CD4-positive, alpha-beta T cell treated with Interleukin-17A for 1 hour (primary cell): ENCODE measurements around the gene PAFAH1B2.
"Not testable (repeated sequence)": the region's sequence is repeated elsewhere in the genome, so short reads cannot be mapped to it uniquely, and the experiment has no call there.

Source experiments
- DNase-seq: peaks from one replicate; pipeline ENCODE4 v3.0.0-alpha.2; 2020

Gene PAFAH1B2

DNA sequence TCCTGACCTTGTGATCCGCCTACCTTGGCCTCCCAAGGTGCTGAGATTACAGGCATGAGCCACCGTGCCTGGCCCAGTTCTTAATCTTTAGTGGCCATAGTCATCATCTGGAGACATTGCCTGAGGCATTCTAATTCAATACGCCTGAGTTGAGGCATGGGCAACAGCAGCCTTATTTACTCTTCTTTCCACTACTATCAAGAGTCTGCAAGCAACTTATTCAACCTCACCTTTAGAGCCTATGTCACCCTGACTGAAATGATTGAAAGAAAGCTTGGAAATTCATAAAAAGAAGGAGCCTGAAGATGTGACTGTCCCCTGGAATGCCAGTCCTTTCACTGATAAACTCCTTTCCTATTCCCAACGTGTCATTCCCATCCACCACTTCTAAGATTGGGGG is 15.8 kb upstream of the PAFAH1B2 start:
- DNase-seq = no peak

DNA sequence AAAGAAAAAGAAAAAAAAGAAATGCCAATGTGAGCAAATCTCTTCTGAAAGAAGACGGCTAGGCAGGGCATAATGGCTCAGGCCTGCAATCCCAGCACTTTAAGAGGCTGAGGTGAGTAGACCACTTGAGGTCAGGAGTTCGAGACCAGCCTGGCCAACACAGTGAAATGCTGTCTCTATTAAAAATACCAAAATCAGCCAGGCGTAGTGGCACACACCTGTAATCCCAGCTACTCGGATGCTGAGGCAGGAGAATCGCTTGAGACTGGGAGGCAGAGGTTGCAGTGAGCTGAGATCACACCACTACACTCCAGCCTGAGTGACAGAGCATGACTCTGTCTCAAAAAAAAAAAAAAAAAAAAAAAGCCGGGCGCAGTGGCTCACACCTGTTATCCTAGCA is 13.7 kb upstream of the PAFAH1B2 start:
- DNase-seq = not testable (repeated sequence)

DNA sequence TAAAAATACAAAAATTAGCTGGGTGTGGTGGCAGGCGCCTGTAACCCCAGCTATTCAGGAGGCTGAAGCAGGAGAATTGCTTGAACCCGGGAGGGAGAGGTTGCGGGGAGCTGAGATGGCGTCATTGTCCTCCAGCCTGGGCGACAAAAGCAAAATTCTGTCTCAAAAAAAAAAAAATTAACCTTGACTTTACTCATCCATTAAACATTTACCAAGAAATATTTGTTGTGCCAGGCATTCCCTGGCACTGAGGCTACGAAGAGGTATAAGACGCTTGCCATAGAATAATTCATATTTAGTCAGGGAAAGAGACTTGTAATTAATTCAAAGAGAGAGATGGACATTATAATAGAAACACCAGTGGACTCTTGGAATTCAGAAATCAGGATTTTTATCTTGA is 13.2 kb upstream of the PAFAH1B2 start:
- DNase-seq = no peak

DNA sequence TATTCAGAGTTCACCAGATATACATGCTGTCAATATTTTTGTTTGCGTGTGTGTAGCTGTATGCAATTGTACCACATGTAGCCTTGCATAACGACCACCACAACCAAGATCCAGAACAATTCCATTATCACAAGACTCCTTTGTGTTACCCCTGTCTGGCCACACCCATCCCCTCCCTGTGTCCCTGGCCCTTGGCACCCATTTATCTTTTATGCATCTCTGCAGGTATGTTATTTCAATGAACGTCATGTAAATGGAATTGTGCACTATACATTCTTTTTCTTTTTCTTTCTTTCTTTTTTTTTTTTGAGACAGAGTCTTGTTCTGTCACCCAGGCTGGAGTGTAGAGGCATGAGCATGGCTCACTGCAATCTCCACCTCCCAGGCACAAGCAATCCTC is 9.7 kb upstream of the PAFAH1B2 start:
- no peak for DNase-seq

DNA sequence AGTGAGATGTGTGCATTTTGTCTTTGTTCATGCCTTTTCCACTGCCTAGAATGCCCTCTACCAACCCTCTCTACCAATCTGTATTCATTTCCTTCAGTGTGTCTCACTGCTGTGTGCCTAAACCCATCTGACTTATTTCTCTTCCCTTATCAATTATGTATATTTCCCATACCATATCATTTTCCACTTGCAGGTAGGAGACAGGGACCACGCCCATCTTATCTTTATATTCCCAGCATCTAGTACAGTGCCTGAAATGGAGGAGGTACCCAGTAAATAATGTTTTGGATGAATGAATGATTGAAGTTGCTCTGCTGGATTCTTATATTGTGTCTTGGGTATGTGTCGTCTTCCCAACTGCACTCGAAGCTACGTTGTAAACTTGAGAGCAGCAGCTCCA is 9.1 kb upstream of the PAFAH1B2 start:
- not testable (repeated sequence) for DNase-seq

DNA sequence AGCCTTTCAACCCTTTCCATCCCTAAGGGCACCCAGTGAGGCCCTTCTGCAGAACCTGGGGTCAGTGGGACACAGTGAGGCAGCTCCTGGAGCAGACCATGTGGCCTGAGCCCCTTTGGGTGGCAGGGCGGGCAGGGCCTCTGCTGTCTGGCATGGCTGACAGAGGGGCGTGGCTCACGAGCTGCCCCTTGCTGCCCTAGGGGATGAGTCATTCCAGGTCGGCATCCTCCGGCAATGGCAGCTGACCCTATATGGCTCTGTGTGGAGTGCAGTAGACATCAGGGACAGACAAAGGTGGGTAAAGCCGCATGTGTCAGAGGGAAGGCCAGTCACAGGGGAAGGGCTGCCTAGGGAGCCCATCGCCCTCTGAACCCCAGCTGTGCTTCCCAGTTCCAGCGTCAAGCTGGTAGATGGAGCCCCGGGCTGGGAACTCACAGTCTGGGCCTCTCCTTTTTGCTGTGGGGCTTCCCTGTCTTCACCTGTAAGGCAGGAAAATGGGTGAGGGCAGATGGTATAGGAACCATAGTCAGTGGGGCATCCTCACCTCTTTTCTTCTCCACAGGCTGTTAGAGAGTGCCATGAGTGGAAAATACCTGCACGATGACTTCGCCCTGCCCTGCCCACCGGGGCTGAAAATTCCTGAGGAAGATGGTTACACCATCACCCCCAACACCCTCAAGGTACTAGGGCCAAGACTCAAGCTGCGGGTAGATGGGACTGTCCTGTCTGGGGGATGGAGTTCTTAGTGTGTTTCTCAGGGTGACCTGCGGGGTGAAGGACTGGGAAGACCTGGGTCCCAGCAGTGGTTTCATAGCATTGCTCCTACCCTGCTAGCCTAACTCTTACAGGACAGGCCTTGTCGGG is 6.6 kb upstream of the PAFAH1B2 start:
- not testable (repeated sequence) for DNase-seq

DNA sequence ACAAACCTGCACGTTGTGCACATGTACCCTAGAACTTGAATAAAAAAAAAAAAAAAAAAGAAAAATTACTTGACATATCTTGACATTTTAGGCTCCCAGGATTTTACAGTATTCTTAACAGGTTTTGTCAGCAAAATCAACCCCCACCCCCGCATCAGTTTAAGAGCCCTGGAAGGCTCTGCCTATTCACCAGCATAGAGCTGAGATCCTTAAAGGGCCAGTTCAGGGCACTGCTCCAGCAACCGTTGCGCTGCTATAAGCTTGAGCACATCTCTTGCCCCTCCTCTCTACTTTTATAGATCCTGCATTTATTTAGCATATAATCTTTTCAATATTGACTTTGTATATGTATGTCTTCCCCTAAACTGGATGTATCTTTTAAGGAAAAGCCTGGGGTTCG is 697 bp upstream of the PAFAH1B2 start:
- DNase-seq = peak; percentile 40

DNA sequence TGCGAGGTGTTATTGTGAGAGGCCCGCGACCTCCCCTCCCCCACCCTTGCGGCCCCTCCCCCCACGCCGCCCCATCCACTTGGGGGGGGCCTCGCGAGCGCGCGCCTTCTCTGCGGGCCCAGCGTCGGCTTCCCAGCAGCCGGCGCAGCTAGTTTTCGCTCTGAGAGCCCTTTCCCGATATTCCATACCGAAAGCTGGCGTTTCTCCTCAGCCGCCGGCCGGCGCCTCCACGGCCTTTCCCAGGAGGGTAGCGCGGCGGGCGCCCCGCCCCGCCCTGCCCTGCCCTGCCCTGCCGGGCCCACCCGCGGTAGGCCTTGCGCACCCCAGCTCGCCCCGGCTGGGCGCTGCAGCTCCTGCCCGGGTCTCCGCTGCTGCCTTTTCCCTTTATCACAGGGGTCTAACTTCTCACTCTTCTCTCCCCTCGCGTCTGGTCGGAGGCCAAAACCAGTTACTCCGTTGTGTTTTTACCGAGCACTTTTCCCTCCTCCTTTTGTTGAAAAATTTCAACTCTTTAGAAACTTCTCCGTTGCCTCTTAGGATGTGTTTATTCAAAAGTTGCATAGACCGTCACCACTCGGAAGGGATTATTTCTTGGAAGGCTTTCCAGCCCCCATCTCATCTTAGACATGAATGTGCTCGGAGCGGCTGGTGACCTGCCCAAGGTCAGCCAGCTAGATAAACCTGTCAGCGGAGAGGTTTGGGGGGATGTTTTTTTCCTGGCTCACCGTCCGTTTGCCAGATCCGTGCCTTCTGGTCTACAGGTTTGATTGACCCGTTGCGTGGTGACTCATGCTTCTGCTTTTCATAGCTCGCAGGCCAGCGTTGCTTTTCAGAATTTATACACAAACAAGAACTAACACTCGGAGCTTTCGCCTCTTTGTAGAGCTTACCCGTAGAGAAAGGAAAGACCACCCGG is 648 bp downstream of the PAFAH1B2 start:
- DNase-seq = peak; percentile 23

DNA sequence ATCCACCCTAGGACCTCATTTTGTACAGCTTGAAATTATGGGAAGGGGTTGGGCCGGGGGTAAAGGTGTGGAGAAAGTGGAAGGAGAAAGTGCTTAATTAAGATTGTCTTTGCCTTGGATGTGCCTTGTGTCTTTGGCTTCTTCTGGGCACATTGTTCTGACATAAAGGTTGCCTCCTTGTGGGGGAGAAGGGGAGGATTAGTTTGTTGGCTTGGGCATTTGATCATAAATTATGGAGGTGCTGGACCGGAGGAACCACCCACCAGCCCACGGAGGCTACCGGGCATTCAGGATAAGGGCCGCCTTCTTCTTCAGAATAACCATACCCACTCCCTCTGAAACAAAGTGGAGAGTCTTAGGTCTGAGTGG is 1.3 kb downstream of the PAFAH1B2 start:
- peak; percentile 33 for DNase-seq

DNA sequence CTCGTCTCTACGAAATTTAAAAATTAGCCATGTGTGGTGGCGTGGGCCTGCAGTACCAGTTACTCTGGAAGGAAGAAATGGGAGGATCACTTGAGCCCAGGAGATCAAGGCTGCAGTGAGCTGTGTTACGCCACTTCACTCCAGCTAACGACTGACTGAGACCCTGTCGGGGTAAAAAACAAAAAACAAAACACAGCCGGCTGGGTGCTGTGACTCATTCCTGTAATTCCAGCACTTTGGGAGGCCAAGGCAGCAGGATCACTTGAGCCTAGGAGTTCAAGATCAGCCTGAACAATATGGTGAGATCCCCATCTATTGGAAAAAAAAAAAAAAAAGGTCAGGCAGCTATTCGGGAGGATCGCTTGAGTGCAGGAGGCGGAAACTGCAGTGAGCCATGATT is 2.4 kb downstream of the PAFAH1B2 start:
- no peak for DNase-seq

DNA sequence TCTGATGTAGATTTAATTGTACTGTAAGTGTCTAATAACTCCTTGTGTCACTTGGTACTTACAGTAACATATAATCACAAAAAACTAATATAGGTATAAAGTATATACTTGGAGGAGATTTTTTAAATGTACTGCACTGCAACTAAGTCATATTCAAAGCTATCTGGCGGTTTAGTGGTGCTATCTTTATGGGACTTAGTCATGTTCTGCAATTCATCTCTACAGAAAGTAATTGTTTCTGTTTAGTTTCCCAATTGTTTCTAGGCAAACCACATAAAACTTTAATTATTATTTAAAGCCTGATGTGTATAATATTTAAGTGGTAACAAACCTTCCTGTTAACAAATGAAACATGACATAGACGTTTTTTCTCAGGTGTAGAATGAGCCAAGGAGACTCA is 8.0 kb downstream of the PAFAH1B2 start:
- no peak for DNase-seq

DNA sequence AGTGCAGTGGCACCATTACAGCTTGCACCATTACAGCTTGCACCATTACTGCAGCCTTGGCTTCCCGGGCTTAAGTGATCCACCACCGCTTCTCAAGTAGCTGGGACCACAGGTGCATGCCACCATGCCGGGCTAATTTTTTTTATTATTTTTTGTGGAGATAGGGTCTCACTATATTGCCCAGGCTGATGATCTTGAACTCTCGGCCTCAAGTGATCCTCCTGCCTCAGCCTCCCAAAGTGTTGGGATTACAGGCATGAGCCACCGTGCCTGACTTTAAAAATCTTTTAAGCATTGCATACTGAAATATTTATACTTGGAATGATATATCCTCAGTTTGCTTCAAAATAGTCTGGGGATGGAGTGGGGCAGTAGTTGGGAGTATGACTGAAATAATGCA is 10.4 kb downstream of the PAFAH1B2 start:
- DNase-seq = no peak

DNA sequence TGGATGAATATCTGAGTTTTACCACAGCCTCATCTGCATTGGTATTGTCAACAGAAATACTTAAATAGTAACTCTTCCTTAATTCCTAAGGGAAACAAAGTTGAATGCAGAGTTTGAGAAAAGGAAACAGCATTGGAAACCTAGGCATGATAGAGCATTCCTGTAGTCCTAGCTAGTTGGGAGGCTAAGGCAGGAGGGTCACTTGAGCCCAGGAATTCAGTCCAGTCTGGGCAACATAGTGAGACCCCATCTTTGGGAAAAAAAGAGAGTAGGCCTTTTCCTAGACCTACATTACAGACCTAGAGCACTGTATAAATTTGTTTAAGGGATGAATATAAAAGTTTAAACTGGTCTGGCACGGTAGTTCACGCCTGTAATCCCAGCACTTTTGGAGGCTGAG is 13.4 kb downstream of the PAFAH1B2 start:
- no peak for DNase-seq

DNA sequence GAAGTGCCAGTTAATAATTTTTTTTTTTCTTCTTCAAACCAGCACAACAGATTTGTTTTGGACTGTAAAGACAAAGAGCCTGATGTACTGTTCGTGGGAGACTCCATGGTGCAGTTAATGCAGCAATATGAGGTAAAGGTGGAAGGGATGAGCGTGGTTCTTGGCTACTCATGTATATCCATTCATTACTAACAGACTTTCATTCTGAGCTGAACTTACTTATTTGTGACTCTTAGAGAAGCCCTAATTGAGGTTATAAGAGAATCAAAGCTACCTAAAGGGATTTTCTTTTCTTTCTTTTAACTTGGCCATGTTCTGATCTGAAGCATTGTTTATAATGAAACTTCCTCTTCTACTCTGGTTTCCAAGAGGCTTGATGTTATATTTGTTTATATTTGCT is 15.8 kb downstream of the PAFAH1B2 start:
- no peak for DNase-seq

DNA sequence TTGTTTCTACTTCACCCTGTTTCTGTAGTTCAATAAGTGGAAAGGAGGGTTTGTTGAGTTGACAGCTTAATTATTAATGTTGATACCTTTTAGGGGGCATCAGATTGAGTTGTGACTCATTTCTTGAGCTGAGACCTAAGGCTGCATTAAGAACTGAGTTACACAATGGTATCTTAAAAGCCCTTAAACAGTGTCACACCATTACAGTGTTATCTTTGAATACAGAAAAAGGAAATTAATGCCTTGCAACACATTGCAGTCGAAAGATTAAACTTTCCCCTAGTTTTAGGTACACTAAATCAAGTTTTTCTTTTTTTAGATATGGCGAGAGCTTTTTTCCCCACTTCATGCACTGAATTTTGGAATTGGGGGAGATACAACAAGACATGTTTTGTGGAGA is 16.7 kb downstream of the PAFAH1B2 start:
- no peak for DNase-seq

DNA sequence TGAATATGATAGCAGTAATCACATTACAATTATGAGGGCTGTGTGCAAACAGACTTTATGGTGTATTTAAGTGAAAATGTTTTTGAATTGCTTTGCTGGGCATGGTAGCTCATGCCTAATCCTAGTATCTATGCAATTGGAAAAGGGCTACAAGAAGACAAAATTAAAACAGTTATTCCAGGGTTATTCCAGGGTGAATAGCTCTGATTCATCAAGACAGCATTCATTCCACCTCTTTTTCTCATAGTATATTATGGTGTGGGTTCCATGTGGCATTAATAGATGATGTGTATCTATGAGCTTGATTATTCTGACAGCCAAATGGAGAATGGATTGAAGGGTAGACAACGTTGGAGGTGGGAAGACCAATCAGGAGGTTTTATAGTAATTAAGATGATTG is 22.4 kb downstream of the PAFAH1B2 start:
- no peak for DNase-seq

DNA sequence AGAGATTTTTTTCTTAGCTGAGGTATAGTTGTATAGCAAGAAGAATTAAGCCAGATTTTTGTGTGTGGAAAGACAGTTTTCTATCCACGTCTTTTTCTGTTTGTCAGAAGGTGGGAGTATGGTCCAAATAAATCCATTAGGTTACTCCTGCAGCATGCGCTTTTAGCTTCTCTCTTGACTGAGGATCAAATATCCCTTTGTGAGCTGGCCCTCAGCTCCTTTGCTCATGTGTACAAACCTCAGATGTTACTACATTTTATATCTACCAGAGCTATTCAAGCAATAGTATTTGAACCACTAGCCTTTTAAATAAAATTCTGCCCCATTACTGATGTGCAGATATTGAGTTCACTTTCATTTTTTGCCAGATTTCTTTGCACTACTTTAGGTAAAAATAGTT is 25.6 kb downstream of the PAFAH1B2 start:
- DNase-seq = no peak

DNA sequence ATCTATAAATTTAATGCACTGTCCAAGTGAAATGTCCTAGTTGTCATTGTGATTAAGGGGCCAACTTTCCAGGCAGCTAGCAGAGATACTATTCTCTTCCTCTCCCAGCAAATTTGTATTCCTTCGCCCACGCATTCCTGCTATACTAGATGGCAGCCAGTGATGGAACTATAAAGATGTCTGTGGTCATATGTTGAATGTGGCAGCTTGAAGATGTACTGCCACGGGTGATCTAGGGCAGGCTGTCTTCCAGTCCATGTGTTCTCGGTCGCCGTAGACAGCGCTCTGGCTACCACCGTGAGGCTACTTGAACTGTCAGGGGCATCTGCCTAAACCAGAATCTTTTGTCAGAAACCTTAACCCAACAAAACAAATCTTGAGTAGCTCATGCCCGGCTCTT is 26.1 kb downstream of the PAFAH1B2 start:
- no peak for DNase-seq

DNA sequence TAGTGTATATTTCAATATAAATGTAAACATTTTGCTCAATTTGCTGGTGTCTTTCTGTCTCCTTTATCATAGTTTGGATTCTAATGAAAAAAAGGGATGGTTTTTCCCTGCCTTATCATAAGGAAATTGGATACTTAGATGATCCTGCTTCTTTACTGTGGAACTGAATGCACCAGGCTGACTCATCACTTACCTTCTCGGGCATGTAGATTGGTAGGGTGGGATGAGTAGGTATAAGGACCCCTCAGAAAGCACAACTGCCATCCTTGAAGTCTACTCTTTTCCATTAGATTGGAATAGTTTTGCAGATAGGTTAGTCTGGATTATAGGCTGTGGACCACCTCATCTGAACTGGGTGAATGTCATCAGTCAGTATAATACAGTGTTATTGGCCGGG is 26.9 kb downstream of the PAFAH1B2 start:
- no peak for DNase-seq

DNA sequence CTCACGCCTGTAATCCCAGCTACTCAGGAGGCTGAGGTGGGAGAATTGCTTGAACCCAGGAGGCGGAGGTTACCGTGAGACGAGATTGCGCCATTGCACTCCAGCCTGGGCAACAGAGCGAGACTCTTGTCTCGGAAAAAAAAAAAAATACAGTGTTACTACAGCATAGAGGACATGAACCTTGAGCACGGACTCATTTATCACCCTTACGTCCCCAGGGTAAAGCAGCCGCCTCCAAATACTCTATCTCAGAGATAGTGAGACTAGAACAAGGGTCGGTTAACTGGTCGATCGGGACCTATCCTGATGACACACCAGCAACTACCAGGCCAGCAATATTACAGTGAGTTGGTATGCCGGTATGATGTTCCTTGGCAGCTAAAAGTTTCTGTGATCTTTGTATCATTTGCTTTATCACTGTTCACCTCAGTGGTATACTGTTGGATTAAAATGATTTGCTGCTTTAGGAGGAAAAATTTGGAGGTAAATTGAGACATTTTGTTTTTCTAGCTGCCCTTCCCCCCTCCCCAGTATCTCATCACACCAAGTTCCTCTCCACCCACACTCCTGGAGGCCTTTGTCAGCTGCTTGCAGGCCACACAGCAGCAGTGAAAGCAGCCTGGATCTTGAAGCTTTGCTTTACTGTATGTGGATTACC is 27.4 kb downstream of the PAFAH1B2 start:
- no peak for DNase-seq

DNA sequence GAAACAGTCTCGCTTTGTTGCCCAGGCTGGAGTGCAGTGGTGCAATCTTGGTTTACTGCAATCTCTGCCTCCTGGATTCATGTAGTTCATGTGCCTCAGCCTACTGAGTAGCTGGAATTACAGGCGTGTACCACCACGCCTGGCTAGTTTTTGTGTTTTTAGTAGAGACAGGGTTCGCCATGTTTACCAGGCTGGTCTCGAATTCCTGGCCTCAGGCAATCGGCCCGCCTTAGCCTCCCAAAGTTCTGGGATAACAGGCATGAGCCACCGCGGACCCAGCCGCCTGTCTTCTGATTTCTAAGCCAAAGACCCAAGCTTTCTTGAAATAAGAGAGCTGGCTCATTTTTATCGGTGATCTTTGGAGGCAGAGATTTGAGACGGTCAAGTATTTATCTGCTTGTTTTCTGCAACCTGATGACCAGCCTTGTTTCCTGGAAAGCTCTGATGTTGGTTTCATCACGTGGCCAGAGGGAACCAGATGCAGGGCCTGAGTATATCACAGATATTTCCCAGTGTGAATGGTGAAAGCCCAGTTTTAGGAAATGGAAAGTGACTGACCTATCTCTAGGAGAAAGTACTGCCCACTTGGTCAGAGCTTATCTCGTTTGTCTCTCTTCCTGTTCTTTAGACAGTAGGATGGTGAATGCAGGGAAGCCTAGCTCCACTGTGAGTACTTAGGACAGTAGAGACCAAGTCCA is 28.8 kb downstream of the PAFAH1B2 start:
- DNase-seq = no peak

DNA sequence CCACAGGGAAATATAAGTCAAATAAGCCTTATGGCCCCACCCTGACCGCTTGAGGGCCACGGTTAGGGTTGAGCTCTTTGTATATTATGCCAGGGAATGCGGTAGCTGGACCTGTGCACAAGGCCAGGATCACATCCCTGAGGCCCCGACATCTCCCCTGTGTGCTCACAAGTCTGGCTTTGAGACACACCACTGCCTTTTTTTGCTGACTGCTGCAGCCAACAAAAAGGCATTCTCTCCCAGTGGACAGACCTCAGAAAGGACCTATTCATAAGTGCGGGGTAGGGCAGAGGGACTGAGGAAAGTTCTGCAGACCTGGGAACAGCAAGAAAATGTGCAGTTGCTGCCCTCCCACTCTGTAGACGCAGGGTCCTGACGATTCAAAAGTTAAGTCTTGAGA is 31.0 kb downstream of the PAFAH1B2 start:
- DNase-seq = no peak

DNA sequence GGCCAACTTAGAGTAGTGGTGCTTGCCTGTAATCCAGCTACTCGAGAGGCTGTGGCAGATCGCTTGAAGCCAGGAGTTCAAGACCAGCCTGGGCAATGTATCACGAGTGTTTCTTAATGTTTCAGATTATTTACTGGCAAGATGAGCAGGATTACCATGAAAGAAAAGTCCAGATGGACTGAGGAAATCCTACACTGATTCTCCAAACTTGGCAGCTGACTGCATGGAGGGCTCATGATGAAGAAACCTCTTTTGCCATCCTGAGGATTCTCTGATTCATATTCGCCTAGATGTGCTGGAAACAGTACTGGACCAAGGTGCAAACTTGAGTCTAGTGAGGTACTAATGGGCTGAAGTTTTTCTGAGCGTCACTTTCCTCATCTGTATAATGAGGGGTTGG is 31.7 kb downstream of the PAFAH1B2 start:
- DNase-seq = no peak
